Lower lobe of right lung (tissue), 2 donors: ENCODE results near the gene GORAB. TPM values are rescaled to one million over a fixed set of nuclear protein-coding genes. Genes with fewer than 3 reads are reported as not detected.

Experiments used
- ATAC-seq, 2 donors: fragments of 200-7000 bp; cut with Tn5 transposase; one replicate each; pipeline ENCODE4 v1.9.1; 2020 to 2022; ENCODE audit warnings: mild to moderate bottlenecking in 2 of 2, moderate library complexity in 2 of 2
- DNase-seq: peaks from one replicate; pipeline ENCODE4 v3.0.0-alpha.2; 2020
- H3K27ac ChIP-seq: fragments of 200-600 bp; one replicate; pipeline ENCODE4 v1.8.0; 2022
- H3K27me3 ChIP-seq: fragments of 200-600 bp; one replicate; pipeline ENCODE4 v1.8.0; 2022; ENCODE audit warnings: low read depth
- H3K36me3 ChIP-seq: fragments of 200-600 bp; one replicate; pipeline ENCODE4 v1.8.0; 2022; ENCODE audit warnings: mild to moderate bottlenecking
- H3K4me1 ChIP-seq: fragments of 200-600 bp; one replicate; pipeline ENCODE4 v1.8.0; 2022
- H3K4me3 ChIP-seq: fragments of 200-600 bp; one replicate; pipeline ENCODE4 v1.8.0; 2022; ENCODE audit warnings: mild to moderate bottlenecking
- H3K9me3 ChIP-seq: fragments of 200-600 bp; one replicate; pipeline ENCODE4 v1.8.0; 2022
- CTCF ChIP-seq: fragments of 200-600 bp; IDR thresholded peaks from one replicate; pipeline ENCODE4 v1.8.0; 2022; ENCODE audit warnings: antibody characterized with exemption, mild to moderate bottlenecking
- intact Hi-C: fragments of 100-400 bp; cut with DNase I; formaldehyde crosslinking; loops from one replicate; pipeline ENCODE4 v1.11.0; 2022
- total RNA-seq: library from RNA; stranded (reverse); fragmentation: NEBNext Ultra II Directional; extraction: Animal tissue kit (Norgen Biotek cat#: 25700); gene quantifications from one replicate; pipeline ENCODE4 v1.2.1, GENCODE V29; 2021
- donor health status: DM: no; HTN: yes; CAD: no; lungs with severe emphysema.

GORAB gene
- total RNA-seq, 1 donor from 2014 or later, result 12.2 TPM

- TF ChIP-seq CTCF, result no peak
- ATAC-seq, result no peak
- Histone ChIP-seq H3K4me3 (no peak overlapping the region), H3K9me3 (peaks cover 20% of the 10 kb centered on the region), H3K36me3 (no peaks in the 10 kb centered on the region), H3K27ac (no peak overlapping the region), H3K27me3 (no peaks in the 10 kb centered on the region), H3K4me1 (no peaks in the 10 kb centered on the region)
- DNase-seq, result no peak
- intact Hi-C loops, result no loop called here
Observed at GRCh38 chr1:170598618-170599017, 66.7 kb downstream of the GORAB start.

- no peaks in the 10 kb centered on the region for H3K36me3 ChIP-seq
- no peak for DNase-seq
- no peak overlapping the region for H3K4me3 ChIP-seq
- H3K27me3 ChIP-seq, result no peaks in the 10 kb centered on the region
- H3K27ac ChIP-seq, result no peak overlapping the region
- TF ChIP-seq CTCF, result no peak
- H3K9me3 ChIP-seq, result peaks cover 20% of the 10 kb centered on the region
- no peak for ATAC-seq
- intact Hi-C loops, result no loop called here
- H3K4me1 ChIP-seq, result no peaks in the 10 kb centered on the region
Observed at GRCh38 chr1:170599033-170599432, 67.1 kb downstream of the GORAB start.

- intact Hi-C loops, result no loop called here
- H3K27ac ChIP-seq, result no peak overlapping the region
- TF ChIP-seq CTCF, result no peak
- no peak overlapping the region for H3K4me3 ChIP-seq
- no peaks in the 10 kb centered on the region for H3K4me1 ChIP-seq
- ATAC-seq, result no peak
- H3K27me3 ChIP-seq, result no peaks in the 10 kb centered on the region
- H3K36me3 ChIP-seq, result no peaks in the 10 kb centered on the region
- H3K9me3 ChIP-seq, result peaks cover 10% of the 10 kb centered on the region
- DNase-seq, result no peak
Observed at GRCh38 chr1:170601866-170602265, 69.9 kb downstream of the GORAB start.

Other genes starting within 250 kb of the GORAB start
- gene PRRX1, start 132.0 kb downstream of the GORAB start, total RNA-seq, result 30.1 TPM